ENCODE data around the gene ANKRD29.

ANKRD29 gene

DNA sequence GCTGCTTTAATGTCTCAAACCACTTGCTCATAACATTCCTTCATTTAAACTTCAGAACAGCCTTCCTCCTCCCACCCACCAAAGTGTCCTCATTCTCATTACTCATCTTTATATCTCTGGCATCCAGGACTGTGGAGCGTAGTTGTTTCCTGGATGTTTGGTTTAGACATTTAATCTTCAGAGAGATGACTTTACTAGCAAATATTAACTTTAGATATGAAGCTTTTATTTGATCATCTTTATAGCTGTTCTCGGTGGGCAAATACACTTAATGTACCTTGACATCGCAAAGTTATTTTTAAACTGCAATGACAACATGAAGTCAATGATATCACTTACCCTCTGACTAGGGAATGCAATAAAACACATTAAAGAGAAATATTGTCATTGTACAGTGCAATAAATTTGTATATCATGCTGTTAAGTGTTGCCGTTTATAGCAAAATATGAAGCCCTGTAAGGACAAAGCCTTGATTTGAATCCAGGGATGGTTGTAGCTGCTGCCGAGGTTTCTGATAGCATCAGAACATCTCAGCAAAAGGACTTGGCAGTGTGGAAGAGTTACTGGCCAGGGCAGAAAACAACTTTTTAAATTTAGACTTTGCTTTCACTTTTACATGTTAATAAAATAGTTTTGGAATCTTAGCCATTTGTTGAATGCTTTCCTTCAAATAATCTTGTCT is 21.9 kb upstream of the ANKRD29 start:
- no peak overlapping the region for H3K4me3 ChIP-seq (ENCODE audit: low read depth, low read length)

DNA sequence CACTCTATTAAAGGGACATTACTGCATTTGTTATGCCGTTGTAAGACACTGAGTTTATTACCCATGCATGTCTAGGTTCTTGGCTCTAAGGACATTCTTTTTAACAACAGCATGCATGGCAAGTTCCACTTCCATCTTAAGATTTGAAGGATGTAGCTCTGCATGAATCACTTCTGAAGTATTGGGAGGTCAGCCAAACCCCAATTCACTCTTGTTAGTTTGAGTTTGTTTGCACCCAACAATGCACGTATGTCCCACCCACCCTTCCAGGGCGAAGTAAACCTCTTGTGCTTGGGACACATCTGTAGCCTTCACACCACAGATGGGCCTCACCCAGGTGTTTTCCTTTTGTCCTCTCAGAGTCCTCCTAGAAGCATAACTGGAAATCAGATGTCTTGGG is 21.0 kb upstream of the ANKRD29 start:
- no peak overlapping the region for H3K4me3 ChIP-seq (ENCODE audit: low read depth, low read length)

DNA sequence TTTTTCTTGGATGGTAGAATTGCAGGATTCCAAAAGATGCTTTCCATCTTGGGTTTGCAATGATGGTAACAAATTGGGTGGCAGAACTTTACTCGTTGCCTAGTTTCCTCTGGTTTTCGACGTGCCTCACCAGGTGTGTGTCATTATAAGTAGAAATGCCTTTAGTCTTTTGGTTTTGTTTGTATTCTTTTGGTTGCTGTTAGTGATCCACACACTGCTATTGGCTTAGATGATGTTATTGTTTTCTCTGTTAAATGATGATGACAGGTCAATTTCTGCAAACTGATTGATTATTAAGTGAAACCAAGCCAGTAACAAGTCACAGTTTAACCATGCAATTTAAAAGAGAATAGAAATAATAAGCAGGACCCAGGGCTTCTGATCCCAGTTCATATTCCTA is 20.4 kb upstream of the ANKRD29 start:
- no peak overlapping the region for H3K4me3 ChIP-seq (ENCODE audit: low read depth, low read length)

DNA sequence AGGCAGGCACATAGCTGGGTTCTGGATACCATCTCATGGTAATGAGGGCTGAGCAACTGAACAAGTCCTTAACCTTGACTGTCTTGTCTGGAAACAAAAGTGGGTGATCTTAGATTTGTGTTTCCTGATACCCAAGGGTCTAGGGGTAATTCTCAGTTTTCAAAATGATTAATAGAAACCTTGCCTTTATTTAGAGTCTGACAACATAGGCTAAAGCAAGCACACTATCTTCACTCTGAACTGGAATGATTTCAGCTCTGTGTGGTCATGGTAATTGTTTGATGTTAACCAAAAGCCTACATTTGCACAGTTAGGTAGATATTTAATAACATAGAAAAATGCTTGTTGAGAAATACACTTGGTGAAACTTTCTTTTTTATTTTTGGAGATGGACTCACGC is 19.8 kb upstream of the ANKRD29 start:
- no peak overlapping the region for H3K4me3 ChIP-seq (ENCODE audit: low read depth, low read length)

DNA sequence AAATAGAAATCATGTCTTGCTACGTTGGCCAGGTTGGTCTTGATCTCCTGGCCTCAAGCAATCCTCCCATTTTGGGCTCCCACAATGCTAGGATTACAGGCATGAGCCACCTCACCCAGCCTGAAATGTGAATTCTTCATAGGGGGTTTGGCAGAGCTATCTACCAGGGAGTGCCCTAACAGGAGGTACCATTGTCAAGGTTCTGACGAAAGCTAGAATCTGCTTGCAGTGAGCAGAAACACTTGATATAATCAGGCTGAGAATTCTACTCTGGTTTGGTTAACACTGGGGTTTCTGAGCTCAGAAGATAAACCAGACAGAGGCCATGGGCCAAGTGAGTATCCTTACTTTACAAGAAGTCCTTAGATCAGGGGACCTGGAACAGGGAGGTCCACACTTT is 19.3 kb upstream of the ANKRD29 start:
- no peak overlapping the region for H3K4me3 ChIP-seq (ENCODE audit: low read depth, low read length)

DNA sequence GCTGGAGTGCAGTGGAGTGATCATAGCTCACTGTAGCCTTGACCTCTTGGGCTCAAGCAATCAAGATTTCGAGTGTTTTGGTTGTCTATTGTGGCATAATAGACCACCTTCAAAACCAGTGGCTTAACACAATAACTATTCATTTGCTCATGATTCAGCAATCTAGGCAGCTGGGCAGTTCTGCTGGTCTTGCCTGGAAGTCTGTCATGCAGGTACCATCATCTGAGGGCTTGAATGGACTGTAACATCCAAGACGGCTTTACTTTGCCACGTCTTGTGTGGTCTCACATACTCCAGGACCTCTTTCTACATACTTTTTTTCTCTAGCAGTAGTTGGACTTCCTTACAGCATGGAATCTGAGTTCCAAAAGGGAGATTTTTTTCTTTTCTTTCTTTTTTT is 13.2 kb upstream of the ANKRD29 start:
- H3K4me3 ChIP-seq (ENCODE audit: low read depth, low read length), result no peak overlapping the region

DNA sequence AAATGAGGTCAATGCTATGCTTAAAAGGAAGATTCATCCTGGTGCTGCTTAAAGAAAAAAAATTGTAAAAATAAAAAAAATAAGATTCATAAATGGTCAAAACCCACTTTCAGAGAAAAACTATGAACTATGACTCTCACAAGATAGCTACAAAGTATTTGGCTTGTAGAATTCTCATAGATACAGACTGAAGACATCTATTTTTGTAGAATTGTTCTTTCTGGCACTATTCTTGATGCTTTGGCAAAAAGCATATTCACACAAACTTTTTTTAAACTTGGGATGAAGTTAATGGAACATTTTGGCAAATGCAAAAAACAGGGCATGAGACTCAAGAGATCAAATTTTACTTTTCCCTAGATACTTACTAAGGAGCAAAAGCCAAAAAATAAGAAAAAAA is 12.5 kb upstream of the ANKRD29 start:
- H3K4me3 ChIP-seq (ENCODE audit: low read depth, low read length), result no peak overlapping the region

DNA sequence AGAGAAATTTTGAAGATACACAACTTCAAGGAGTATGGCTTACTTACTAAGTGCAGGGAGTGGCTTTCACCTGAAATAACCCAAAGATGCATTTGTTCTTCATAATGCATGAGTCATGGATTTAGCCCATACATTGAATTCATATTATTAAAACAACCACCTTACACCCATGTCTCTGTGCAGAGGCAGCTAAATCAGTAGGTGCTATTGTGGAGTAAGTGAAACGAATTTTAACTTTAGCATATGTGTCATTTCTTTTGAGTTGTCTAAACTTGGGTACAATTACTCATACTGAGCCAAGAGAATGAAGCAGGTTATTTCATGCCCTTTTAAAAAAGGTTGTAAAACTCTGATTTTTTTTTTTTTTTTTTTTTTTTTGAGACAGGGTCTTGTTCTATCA is 11.0 kb upstream of the ANKRD29 start:
- no peak overlapping the region for H3K4me3 ChIP-seq (ENCODE audit: low read depth, low read length)

DNA sequence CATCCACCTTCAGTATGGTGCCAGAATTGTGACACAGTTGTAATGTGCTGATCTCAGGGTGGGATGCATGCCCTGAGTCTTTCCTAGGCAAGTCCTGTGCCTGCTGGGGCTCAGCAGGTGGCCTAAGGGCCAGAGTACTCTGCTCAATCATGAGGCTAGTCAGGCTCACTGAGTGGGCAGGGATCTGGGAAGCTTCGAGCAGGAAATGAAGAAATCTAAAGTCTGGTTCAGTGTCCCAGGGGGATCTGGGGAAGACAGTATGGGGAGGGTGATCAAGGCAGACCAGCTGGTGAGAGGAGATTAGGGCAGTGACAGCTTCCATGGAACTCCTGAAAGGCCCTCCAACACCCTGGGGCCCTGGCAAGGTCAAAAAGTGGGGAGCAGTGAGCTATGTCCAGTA is 8.9 kb upstream of the ANKRD29 start:
- no peak overlapping the region for H3K4me3 ChIP-seq (ENCODE audit: low read depth, low read length)

DNA sequence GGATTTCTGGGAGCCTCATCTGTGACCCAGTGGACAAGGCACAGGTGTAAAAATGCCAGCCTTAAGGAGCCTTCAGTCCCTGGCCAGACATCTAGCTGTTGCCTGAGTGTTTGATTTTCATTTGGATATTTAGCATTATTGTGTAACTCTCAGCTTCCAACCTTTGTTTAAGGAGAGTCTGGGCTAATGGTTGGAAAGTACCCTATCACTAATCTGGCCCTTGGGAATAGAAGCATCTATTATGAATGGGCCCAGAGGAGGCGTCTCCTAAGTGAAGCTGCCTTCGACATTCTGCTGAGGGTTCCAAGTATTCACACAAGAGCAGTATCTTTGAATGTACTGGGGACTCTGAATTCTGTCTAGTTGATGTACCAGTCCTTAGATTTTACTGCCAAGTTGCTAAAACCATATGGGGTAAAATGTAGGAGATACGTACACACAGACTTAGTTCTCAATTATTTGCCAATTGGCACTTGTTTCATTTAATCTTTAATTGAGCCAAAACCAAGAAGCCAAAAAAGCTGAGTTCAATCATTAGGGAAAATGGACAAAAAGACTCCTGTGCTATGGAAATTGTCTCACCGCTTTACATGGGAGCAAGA is 7.2 kb upstream of the ANKRD29 start:
- H3K4me3 ChIP-seq (ENCODE audit: low read depth, low read length), result no peak overlapping the region

DNA sequence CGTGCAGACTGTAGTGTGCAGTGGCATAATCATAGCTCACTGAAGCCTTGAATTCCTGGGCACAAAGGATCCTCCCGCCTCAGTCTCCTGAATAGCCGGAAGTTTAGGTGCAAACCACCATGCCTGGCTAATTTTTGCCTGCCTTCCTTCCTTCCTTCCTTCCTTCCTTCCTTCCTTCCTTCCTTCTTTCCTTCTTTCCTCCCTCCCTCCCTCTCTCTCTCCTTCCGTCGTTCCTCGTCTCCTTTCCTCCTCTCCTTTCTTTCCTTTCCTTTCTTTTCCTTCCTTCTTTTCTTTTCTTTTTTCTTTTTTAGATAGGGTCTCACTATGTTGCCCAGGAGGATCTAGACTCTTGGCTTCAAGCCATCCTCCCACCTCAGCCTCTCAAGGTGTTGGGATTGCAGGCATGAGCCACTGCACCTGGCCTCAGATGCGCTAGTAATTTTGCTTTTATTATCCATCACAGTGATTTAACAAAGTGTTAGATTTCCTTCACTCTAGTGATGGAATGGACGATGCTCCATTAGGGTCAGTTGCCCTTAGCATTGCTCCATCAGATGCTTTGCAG is 6.6 kb upstream of the ANKRD29 start:
- H3K4me3 ChIP-seq (ENCODE audit: low read depth, low read length), result no peak overlapping the region

DNA sequence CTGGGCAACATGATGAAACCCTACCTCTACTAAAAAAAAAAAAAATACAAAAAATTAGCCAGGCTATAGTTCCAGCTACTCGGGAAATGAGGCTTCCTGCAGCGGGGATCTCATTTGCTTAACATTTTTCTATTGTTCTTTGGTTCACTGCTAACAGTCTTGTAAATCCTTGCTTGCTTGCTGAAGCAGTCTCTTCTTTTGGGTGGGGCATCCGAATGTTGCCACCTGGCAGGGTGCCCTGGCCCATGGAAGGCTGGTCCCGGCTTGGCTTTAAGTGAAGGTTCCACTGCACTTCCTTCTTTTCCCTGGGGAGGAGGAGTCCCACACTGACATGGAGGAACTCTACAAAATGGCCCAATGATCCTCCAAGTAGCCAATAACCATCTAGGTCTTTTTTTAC is 6.0 kb upstream of the ANKRD29 start:
- H3K4me3 ChIP-seq (ENCODE audit: low read depth, low read length), result no peak overlapping the region

DNA sequence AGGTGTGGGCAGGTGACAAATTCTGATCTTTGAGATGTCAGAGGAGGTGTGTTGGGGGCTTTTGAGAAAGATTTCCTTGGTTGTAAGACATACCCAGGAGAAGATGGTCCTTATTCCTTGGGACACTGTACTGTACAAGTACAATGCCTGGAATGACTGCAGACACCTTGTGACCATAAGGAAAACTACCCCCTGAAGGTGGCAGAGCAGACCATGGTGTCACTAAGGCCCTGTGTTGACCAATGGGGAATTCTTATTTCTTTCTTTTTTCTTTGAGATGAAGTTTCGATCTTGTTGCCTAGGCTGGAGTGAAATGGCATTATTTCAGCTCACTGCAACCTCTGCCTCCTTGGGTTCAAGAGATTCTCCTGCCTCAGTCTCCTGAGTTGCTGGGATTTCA is 4.4 kb upstream of the ANKRD29 start:
- H3K4me3 ChIP-seq (ENCODE audit: low read depth, low read length), result no peak overlapping the region

DNA sequence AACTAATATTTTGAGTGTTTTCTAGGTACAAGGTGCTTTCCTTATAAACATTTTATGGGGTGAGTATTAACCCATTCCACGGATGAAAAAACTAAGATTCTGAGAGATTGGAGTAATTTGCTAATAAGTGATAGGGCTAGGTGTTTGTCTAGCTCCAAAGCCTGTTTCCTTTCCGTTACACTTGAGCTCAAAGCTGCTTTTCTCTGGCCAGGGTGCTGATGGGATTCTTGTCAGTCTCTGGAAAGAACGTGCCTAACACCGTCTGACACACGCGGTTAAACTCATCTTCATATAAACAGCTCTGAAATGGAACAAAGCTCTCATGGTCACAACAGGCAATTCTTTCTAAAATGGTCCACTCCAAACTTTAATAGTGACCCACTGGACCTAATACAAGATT is 2.0 kb upstream of the ANKRD29 start:
- H3K4me3 ChIP-seq (ENCODE audit: low read depth, low read length), result no peak overlapping the region

DNA sequence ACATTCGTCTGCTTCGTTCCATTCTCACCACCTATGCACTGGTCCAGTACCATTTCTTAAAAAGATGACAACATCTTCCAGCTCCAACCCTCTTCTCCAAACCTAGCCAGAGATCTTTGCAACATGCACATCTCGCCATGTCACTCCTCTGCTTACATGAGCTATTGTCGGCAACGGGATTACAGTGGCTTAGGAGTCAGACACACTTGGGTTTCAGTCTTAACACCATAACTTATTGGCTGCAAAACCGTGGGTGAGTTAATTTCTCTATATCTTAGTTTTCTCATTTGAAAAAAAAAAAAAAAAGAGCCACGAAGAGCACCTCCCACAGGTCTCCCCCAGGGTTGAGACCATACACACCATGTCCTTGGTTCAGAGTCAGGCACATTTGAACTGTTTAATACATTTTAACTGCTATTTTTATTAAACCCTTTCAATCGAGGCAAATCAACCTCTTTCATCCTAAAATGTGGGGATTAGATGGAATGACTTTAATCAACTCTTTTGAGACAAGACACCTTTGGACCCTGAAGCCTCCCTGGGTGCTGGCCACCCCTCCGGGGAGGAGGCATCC is 889 bp downstream of the ANKRD29 start:
- peak overlapping the region; percentile 61 for H3K4me3 ChIP-seq (ENCODE audit: low read depth, low read length)

DNA sequence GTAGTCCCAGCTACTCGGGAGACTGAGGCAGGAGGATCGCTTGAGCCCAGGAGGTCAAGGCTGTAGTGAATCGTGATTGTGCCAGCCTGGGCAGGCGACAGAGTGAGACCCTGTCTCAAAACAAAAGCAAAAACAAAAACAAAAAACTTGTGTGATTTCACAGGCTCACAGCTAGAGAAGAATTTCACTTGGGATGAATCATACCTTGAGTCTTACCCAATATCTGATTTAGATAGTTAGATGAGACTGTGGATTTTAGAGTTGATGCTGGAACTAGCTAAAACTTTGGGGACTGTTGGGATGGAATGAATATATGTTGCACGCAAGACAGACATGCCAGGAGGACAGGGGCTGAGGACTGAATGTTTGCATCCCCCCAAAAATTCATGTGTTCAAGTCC is 4.4 kb downstream of the ANKRD29 start:
- H3K4me3 ChIP-seq (ENCODE audit: low read depth, low read length), result no peak overlapping the region

DNA sequence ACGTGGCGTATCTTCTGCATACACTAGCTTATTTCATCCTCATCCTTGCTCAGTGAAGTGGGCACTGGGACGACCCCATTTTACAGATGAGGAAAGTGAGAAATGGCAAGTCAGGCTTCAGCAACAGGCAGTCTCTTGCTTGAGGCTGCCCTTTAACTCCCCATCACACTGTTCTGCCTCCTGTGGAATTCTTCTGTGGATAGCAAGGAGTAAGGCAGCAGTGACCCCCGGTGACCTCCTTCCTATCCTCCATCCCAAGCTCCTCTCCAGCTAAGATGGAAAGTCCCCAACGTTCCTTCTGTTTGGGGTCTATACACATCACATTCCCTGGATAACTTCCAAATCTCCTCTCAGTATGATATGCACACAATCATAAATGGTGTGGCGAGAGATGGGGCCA is 10.5 kb downstream of the ANKRD29 start:
- H3K4me3 ChIP-seq (ENCODE audit: low read depth, low read length), result no peak overlapping the region

DNA sequence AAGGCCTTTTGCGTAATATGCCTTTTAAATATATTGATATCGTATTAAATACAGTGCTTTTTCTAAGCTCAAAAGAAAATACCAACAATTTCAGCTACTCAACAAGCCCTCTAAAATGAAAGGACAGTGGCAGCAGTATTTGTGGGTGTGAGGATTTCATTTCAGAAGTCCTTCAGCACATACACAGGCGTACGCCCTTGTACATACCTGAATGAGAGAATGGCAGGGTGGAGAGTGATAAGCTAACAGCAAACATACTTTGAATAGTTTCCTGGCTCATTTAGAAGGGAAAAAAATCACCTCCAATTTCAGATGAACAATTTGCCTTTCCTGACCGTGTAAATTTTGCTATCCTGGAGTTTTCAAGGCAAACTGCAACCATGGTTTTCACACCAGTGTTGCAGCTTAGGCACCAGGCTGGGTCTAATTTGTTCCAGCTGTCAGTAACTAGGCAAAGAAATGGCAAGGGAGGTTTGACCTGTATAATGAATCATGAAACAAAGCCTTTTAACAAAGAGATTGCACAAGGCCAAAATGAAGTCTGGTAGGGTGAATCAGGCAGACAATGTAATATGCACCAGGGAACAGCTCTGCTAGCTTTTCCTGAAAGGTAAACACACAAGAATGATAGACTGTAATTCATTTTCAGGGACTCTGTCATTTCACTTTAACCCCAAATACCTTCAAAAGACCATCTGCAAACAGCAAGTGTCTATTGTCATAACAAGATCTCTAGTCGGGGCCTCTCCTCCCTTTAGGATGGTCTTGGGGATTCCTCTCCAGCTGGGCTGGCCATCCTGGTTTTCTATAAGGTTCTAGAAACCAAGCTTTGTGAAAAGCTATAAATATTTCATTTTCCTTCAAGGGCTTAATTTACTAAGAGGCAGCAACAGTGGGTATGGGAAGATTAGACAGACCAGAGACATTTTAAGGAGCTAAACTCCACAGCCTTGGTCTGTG is 11.5 kb downstream of the ANKRD29 start:
- H3K4me3 ChIP-seq (ENCODE audit: low read depth, low read length), result no peak overlapping the region

DNA sequence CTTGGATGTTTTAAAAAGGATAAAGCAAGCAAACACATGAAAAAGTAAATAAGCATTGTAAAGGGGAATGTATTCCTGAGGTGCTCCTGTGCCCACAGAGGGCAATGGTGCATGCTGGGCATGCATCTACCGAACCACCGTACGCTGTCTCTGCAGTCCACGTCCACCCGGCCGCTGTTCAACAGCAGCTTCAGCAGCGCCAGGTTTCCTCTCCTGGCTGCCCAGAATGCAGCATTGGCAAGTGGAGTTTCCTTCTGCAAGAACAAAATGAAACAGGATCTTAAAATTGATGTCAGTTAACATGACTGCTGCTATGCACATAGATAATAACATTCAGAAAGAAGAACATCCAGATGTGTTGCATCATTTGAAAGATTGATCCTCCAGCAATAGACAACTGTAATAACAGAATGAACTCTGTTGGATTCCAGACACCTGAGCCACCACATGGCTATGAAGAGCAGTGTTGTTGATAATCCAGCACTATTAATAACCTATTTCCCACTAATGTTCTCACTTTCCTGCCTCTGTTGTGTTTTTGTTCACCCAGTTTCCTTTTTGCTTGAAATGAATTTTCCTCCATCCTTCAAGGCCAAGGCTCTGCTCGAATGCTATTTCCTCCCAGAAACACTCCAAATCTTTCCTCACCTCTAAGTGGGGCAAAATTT is 13.6 kb downstream of the ANKRD29 start:
- no peak overlapping the region for H3K4me3 ChIP-seq (ENCODE audit: low read depth, low read length)

DNA sequence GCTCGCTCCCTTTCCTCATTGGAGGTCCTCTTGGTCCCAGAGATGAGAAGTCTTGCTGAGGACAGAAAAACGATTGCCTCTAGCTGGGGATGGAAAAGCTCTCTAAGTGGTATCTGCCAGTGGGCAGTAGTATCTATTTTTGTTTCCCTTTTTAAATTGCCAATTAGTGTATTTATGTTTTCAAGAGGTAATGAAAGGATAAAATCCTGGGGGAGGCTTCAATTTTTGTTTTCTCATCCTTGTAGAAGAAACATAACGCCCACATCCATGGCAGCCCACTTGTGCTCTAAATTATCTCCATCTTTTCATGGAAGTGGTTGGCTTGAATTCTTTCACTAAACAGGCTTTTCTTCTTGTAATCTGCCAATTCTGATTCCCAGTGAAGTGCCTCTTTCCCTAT is 14.3 kb downstream of the ANKRD29 start:
- H3K4me3 ChIP-seq (ENCODE audit: low read depth, low read length), result no peak overlapping the region

DNA sequence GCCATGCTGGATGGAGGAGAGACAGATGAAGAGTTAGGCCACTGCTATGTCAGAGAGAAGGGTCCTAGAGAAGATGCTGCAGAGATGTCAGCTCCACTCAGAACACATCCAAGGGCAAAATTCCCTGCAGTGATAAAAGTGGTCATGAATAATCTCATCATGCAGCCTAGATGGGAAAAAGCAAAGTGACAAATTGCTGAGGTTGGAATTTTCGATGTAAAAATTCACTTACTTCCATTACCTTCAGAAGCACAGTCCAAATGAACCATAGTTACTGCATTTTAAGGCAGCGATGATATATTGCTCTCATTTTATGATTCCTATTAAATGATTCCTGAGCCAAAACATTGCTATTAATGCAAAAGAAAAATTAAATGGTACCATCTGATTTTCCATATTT is 16.4 kb downstream of the ANKRD29 start:
- H3K4me3 ChIP-seq (ENCODE audit: low read depth, low read length), result no peak overlapping the region
